Ovary (tissue), 9 donors: Measurements from ENCODE around the gene OPN5. TPM values are rescaled to one million over a fixed set of nuclear protein-coding genes. Genes with fewer than 3 reads are reported as not detected.

Source experiments
- DNase-seq, 5 donors: peaks; one replicate each; pipeline ENCODE4 v3.0.0-alpha.2; 2019 to 2020
- H3K27ac ChIP-seq, 2 donors: fragments of 200-600 bp; one replicate each; pipeline versions ENCODE4 v1.5.1 to v1.8.0; 2019 to 2022
- H3K27me3 ChIP-seq: fragments of 200-600 bp; one replicate; pipeline ENCODE4 v1.8.0; 2022
- H3K36me3 ChIP-seq: fragments of 200-600 bp; sonication (generic); one replicate; pipeline ENCODE4 v1.5.1; 2019
- H3K4me1 ChIP-seq: one replicate; pipeline ENCODE4 v1.8.1; 2013; ENCODE audit warnings: mild to moderate bottlenecking, moderate library complexity; ENCODE audit not compliant: insufficient read depth
- H3K4me3 ChIP-seq: fragments of 200-600 bp; sonication (generic); one replicate; pipeline ENCODE4 v1.5.1; 2017
- H3K9me3 ChIP-seq, 2 donors: fragments of 200-600 bp in 1 of 2; sonication (generic) in 1 of 2; one replicate each; pipeline versions ENCODE4 v1.5.1 to v1.8.1; 2013 to 2019; ENCODE audit warnings: mild to moderate bottlenecking in 1 of 2, moderate library complexity in 1 of 2
- EP300 ChIP-seq: sonication (generic); formaldehyde crosslinking; IDR thresholded peaks from one replicate; pipeline ENCODE4 v1.6.1; 2017; ENCODE audit warnings: antibody characterized with exemption
- POLR2A ChIP-seq: fragments of 450-650 bp; IDR thresholded peaks from one replicate; pipeline ENCODE4 v1.6.1; 2017; ENCODE audit warnings: antibody characterized with exemption, mild to moderate bottlenecking, moderate library complexity
- WGBS, 3 donors: extraction: QIAGEN DNeasy Blood & Tissue Kit in 1 of 3; methylation state at CpG; one replicate each; pipeline versions ENCODE4 v1.1.5 to v1.1.7; 2013 to 2017; 5-methylcytosine and 5-hydroxymethylcytosine counted together
- intact Hi-C, 4 donors: fragments of 100-400 bp; cut with DNase I; formaldehyde crosslinking; loops; one replicate each; pipeline versions ENCODE4 v1.11.0 to v1.15.1; 2022 to 2023
- polyA plus RNA-seq, 2 donors: library from polyadenylated mRNA; stranded (reverse); fragments of 200-250 nt in 1 of 2; fragments of 350-450 nt in 1 of 2; fragmentation: Illumina TruSeq in 1 of 2; extraction: RNeasy Lipid Tissue Mini Kit (QIAGEN cat#74804) in 1 of 2; gene quantifications; one replicate each; pipeline ENCODE4 v1.2.3, GENCODE V29; 2013 to 2014
- total RNA-seq, 7 donors: library from RNA; depleted of rRNA in 2 of 7; stranded (reverse); fragments of >200 nt in 2 of 7; fragmentation: NEBNext Ultra II Directional in 3 of 7; extraction: Animal tissue kit (Norgen Biotek cat#: 25700) in 3 of 7; gene quantifications; one replicate each; pipeline versions ENCODE4 v1.1.0 to v1.2.4, GENCODE V29; 2016 to 2023
- TF ChIP-seq, protein P1 (sequence below), 3 donors: fragments of 450-650 bp in 2 of 3; fragments of 200-600 bp in 1 of 3; IDR thresholded peaks; one replicate each; pipeline versions ENCODE4 v1.5.1 to v1.8.0; 2016 to 2022; ENCODE audit warnings: antibody characterized with exemption in 3 of 3, mild to moderate bottlenecking in 1 of 3
- donor health status: DM: no; HTN: no; CAD: no; lungs with moderate emphysema.
- donor health status: DM: no; HTN: no; CAD: no.
- donor health status: Bipolar disorder and iron deficiency.
- donor health status: DM: yes; HTN: yes; CAD: no.
- donor health status: DM: no; HTN: no; CAD: no.
- donor health status: DM: yes; HTN: yes; CAD: no.

Gene OPN5
- total and polyA plus RNA-seq, 9 donors: not detected

DNA sequence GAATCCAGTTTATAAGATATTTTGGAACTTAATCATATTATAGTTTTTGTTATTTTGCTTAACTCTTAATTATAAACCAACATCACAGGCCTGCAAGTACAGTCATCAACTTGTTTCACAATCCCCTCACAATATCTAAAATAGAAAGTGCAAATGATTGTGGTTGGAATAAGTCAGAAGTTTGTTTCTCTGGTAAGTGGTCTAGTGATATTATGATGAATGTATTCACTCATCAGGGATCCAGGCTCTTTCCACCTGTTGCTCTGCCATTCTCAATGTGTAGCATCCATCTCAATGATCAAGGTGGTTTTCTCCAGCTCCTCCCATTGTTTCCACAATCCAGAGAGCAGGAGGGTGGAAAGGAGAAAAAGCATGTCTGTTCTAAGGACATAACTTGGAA lies 54.2 kb downstream of the OPN5 start:
- Histone ChIP-seq H3K9me3 (no peaks in the 10 kb centered on the region), H3K4me1 (no peaks in the 10 kb centered on the region), H3K27ac (no peak overlapping the region), H3K27me3 (no peaks in the 10 kb centered on the region), H3K36me3 (no peaks in the 10 kb centered on the region), H3K4me3 (no peak overlapping the region)
- no peak for DNase-seq
- intact Hi-C loops: no loop called here
- TF ChIP-seq POLR2A (no peak), EP300 (no peak)
- TF ChIP-seq, protein P1, sequence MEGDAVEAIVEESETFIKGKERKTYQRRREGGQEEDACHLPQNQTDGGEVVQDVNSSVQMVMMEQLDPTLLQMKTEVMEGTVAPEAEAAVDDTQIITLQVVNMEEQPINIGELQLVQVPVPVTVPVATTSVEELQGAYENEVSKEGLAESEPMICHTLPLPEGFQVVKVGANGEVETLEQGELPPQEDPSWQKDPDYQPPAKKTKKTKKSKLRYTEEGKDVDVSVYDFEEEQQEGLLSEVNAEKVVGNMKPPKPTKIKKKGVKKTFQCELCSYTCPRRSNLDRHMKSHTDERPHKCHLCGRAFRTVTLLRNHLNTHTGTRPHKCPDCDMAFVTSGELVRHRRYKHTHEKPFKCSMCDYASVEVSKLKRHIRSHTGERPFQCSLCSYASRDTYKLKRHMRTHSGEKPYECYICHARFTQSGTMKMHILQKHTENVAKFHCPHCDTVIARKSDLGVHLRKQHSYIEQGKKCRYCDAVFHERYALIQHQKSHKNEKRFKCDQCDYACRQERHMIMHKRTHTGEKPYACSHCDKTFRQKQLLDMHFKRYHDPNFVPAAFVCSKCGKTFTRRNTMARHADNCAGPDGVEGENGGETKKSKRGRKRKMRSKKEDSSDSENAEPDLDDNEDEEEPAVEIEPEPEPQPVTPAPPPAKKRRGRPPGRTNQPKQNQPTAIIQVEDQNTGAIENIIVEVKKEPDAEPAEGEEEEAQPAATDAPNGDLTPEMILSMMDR (IDR thresholded peaks at IDR 0.05): no peak

DNA sequence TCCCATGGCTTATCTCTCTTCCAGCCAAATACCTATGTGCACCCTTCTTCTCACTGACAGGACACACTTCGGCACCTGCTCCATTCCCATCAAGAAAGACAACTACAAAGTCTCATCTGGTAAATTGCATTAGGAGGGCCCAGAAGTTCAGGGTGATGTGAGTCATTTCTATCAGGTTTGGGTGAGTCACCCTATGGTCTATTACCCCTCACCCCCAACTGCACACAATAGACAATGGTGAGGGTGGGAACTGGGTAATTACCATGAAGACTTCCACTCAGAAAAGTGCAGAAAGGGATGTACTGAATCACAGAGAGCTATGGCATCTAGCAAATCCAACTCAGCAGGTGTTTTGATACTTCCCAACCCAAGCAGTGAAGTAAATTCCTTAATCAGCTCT lies 54.8 kb downstream of the OPN5 start:
- TF ChIP-seq, protein P1 (IDR thresholded peaks at IDR 0.05): no peak
- no peak for TF ChIP-seq EP300
- TF ChIP-seq POLR2A: no peak
- Histone ChIP-seq H3K4me1 (no peaks in the 10 kb centered on the region), H3K9me3 (no peaks in the 10 kb centered on the region), H3K4me3 (no peak overlapping the region), H3K27ac (no peak overlapping the region), H3K27me3 (no peaks in the 10 kb centered on the region), H3K36me3 (no peaks in the 10 kb centered on the region)
- intact Hi-C loops: no loop called here
- no peak for DNase-seq
- 79 to 91% (median 81%) methylated on average over 1 of the region's 1 CpG for WGBS, 3 donors

DNA sequence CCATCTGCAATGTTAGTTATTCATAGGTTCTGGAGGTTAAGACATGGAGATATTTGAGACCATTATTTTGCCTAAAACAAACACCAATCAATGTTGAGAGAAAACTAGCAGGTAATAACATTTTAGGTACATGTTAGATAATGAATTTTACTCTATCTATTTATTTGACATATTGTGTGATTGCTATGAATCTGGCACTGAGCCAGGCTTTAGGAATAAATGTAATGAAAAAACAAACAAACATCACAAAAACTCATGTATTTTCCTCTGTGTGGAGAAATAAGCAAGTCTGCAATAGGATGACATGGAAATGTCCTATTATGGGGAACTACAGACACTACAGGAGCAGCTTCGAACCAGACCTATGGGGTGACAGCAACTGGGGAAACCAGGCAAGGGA lies 57.8 kb downstream of the OPN5 start:
- no peak overlapping the region for H3K4me3 ChIP-seq
- WGBS, 3 donors: 87 to 95% (median 92%) methylated on average over 1 of the region's 1 CpG
- no peaks in the 10 kb centered on the region for H3K36me3 ChIP-seq
- TF ChIP-seq, protein P1 (IDR thresholded peaks at IDR 0.05): no peak
- no peak for TF ChIP-seq POLR2A
- no peak for DNase-seq
- no peaks in the 10 kb centered on the region for H3K4me1 ChIP-seq
- intact Hi-C loops: no loop called here
- H3K27ac ChIP-seq: no peak overlapping the region
- H3K9me3 ChIP-seq: no peaks in the 10 kb centered on the region
- no peaks in the 10 kb centered on the region for H3K27me3 ChIP-seq

DNA sequence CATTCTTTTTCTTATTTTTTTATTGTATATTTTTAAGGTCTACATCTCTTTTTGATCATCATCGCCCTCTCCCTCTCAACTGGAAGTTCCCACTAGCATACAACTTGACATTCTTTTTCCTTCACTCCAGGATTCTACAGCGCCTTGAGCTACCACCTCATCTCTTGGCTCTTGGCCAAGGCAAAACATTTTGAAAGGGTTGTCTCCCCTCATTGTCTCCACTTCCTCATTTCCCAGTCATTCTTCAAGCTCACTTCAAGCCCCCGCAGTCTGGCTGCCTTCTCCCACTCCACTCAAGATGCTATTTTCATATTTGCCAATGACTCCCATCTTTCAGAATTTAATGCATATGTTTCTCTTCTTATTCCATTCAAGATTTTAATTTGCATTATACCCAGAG lies 63.0 kb downstream of the OPN5 start:
- TF ChIP-seq, protein P1 (IDR thresholded peaks at IDR 0.05): no peak
- TF ChIP-seq POLR2A (no peak), EP300 (no peak)
- H3K9me3 ChIP-seq: no peaks in the 10 kb centered on the region
- no peaks in the 10 kb centered on the region for H3K27me3 ChIP-seq
- no peaks in the 10 kb centered on the region for H3K4me1 ChIP-seq
- WGBS, 3 donors: 79 to 84% (median 81%) methylated on average over 3 of the region's 3 CpGs
- intact Hi-C loops: no loop called here
- no peak overlapping the region for H3K4me3 ChIP-seq
- H3K36me3 ChIP-seq: no peaks in the 10 kb centered on the region
- DNase-seq: no peak
- H3K27ac ChIP-seq: no peak overlapping the region

DNA sequence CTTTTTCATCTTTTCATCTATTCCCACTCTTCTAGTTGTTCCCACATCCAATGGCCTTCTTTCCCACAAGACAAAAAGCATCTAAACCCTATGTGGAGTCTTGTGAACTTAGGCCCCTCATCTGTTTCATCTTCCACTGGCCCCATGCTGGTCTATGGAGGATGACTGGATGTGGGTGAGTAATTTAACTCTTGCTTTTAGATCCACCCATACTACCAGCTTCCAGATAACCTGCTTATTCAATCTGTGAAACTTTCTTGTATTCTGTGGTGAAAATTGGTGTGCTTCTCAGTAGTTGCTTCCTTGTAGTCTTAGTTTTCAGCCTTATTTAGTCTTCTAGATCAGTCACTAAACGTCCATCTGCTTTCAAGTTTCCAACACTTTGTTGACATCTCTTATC lies 64.9 kb downstream of the OPN5 start:
- DNase-seq: no peak
- intact Hi-C loops: no loop called here
- 53 to 71% (median 57%) methylated on average over 1 of the region's 1 CpG for WGBS, 3 donors

More for the DNA sequence above, 64.9 kb downstream of the OPN5 start:
- H3K9me3 ChIP-seq: no peaks in the 10 kb centered on the region
- H3K4me1 ChIP-seq: no peaks in the 10 kb centered on the region
- TF ChIP-seq, protein P1 (IDR thresholded peaks at IDR 0.05): no peak
- no peak for TF ChIP-seq EP300
- TF ChIP-seq POLR2A: no peak
- no peak overlapping the region for H3K4me3 ChIP-seq
- H3K27me3 ChIP-seq: no peaks in the 10 kb centered on the region
- H3K36me3 ChIP-seq: no peaks in the 10 kb centered on the region
- H3K27ac ChIP-seq: no peak overlapping the region
